NCI-H1694 treated with DMSO at 0.1 percent for 48 hours (cell line): ENCODE data around the gene CFHR2.

ENCODE experiments used
- DNase-seq: peaks from one replicate; lab custom pipeline; 2025; lab: John Stamatoyannopoulos, UW

Gene CFHR2

DNA sequence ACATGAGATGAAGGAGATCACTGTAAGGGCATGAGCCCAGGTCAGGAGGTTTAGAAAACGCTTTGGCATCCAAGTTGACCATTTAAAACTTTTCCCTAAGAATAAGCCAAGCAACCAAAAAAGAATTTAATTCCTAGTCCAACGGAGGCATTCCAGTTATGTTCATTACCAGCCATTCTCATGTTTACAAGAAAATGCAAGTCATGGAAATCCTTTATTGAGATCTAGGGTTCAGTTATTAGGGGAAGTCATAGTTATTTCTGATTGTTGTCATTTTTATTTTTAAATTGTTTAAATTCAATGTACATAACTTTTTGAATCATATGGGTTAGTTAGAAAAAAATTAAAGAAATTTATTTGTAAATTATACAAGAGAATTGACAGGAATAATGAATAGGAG, 58.3 kb downstream of the CFHR2 start:
- DNase-seq, result no peak

DNA sequence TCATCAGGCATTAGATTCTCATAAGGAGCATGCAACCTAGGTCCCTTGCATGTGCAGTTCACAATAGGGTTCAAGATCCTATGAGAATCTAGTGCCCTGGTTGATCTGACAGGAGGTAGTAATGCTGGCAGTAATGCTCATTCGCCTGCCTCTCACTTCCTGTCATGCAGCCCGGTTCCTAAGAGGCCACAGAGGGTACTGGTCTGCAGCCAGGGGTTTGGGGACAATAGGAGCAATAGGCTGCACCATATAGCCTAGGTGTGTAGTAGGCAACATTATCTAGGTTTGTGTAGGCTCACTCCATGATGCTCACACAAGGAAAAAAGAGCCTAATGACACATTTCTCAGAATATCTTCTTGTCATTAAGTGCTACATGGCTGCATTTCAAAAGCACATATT, 59.6 kb downstream of the CFHR2 start:
- no peak for DNase-seq

DNA sequence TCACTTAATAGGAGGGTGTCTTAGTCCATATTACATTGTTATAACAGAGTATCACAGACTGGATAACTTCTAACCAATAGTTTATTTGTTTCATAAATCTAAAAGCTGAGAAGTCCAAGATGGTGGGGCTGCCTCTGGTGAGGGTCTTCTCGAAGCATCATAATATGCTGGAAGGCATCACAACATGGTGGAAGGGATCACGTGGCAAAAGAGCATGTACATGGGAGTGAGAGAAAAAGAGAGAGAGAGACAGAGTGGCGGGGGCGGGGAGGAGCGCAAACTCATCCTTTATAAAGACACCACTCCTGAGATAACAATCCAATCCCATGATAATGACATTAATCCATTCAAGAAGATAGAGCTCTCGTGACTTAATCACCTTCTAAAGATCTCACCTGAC, 65.3 kb downstream of the CFHR2 start:
- DNase-seq, result no peak
